Keratinocyte (primary cell): ENCODE data around the gene FAM124A.

Source experiments
- EZH2 ChIP-seq: IDR thresholded peaks from one replicate; pipeline ENCODE4 v1.6.1; 2012; ENCODE audit warnings: inconsistent platforms, mild to moderate bottlenecking, low read length, moderate library complexity
- TF ChIP-seq, protein P1 (sequence below), 3 experiments: IDR thresholded peaks in 1 of 3; conservative IDR thresholded peaks in 1 of 3; optimal IDR thresholded peaks in 1 of 3; 2 replicates in 2 of 3; 3 replicates in 1 of 3; pipeline versions ENCODE3 to v1.5.1; 2011; ENCODE audit warnings: low read length in 3 of 3, mild to moderate bottlenecking in 3 of 3, moderate library complexity in 2 of 3, control low read depth in 1 of 3, inconsistent platforms in 1 of 3; ENCODE audit not compliant: insufficient read depth in 2 of 3; ENCODE audit errors: extremely low read depth in 1 of 3

GRCh38 chr13:51246418-51247277 lies 24.4 kb downstream of the FAM124A start:
- TF ChIP-seq, protein P1, sequence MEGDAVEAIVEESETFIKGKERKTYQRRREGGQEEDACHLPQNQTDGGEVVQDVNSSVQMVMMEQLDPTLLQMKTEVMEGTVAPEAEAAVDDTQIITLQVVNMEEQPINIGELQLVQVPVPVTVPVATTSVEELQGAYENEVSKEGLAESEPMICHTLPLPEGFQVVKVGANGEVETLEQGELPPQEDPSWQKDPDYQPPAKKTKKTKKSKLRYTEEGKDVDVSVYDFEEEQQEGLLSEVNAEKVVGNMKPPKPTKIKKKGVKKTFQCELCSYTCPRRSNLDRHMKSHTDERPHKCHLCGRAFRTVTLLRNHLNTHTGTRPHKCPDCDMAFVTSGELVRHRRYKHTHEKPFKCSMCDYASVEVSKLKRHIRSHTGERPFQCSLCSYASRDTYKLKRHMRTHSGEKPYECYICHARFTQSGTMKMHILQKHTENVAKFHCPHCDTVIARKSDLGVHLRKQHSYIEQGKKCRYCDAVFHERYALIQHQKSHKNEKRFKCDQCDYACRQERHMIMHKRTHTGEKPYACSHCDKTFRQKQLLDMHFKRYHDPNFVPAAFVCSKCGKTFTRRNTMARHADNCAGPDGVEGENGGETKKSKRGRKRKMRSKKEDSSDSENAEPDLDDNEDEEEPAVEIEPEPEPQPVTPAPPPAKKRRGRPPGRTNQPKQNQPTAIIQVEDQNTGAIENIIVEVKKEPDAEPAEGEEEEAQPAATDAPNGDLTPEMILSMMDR (optimal IDR thresholded peaks at IDR 0.05 in 1 of 3, IDR thresholded peaks at IDR 0.05 in 1 of 3, conservative IDR thresholded peaks at IDR 0.05 in 1 of 3; ENCODE audit: extremely low read depth in 1 of 3, insufficient read depth in 2 of 3, low read length in 3 of 3) = no peak
- no peak for TF ChIP-seq EZH2
